H1 (cell line): Measurements from ENCODE around the gene WDR89. TPM values are rescaled to one million over a fixed set of nuclear protein-coding genes. Genes with fewer than 3 reads are reported as not detected.

Source experiments
- polyA plus RNA-seq, 7 experiments: library from polyadenylated mRNA; depleted of rRNA in 3 of 7; stranded (reverse) in 5 of 7; unstranded in 2 of 7; fragments of >200 nt in 5 of 7; fragments of 200-250 nt in 2 of 7; gene quantifications; 1 replicate in 5 of 7; 2 replicates in 1 of 7; 4 replicates in 1 of 7; pipeline versions ENCODE4 v1.2.1 to v1.2.3, GENCODE V29; 2011 to 2013; ENCODE audit warnings: missing spikeins in 2 of 7, mixed read lengths in 2 of 7
- total RNA-seq: library from RNA; stranded (reverse); fragmentation: NEBNext Ultra II Directional; extraction: Animal tissue kit (Norgen Biotek cat#: 25700); gene quantifications from 2 replicates; pipeline ENCODE4 v1.2.1, GENCODE V29; 2021
- TF ChIP-seq, protein P1 (sequence below): IDR thresholded peaks from 2 replicates; pipeline ENCODE4 v1.6.1; 2012; ENCODE audit warnings: inconsistent platforms

The WDR89 gene
- total and polyA plus RNA-seq, 2 of the 8 experiments (the other 6 are each of a cell fraction or from before 2014, with no cell fraction given), result 8.3 to 32.9 TPM

DNA sequence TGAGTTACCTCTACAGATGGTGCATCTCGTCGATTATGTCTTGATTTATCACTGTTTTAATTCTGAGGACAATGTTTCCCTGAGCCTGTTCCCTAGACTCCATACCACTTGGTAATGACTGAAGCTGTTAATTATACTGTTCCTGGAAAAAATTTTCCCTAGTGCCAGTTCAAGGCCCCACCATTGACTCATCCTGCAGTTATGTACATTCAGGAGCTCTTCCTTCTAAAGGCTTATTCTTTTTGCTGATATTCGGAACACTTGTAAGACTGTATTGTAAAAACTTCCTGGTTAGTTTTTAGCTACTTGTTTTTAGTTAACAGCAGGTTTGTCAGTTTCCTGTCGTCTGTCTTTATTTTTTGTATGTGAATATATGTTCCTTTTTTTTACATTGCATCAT is 68.1 kb downstream of the WDR89 start (continued):
- TF ChIP-seq, protein P1, sequence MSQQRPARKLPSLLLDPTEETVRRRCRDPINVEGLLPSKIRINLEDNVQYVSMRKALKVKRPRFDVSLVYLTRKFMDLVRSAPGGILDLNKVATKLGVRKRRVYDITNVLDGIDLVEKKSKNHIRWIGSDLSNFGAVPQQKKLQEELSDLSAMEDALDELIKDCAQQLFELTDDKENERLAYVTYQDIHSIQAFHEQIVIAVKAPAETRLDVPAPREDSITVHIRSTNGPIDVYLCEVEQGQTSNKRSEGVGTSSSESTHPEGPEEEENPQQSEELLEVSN, result no peak
- TF ChIP-seq, all 59 proteins: peak for 0
